Measurements from ENCODE around the gene GPR143.
"Not testable (repeated sequence)": the region's sequence is repeated elsewhere in the genome, so short reads cannot be mapped to it uniquely, and the experiment has no call there.

Gene GPR143

DNA sequence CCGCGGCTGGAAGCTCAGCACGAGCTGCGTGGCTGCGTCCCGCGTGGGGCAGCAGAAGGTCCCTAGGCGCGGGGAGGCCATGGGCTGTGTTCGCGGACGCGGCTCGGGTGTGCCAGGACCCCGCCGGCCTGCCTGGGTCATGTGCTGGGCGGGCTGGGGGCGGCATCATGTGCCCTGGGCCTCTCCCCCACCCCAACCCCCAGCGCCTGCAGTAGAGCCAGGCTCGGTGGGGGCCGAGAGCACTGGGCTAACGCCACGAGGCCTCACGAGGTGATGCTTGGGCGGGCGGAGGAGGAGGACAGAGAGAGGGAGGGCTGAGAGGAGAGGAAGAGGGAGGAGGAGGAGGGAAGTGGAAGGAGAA is at the start of gene GPR143:
Gene GPR143, minus strand, starts transcription at position 111 of the 361 bp plus-strand sequence. Its CDS starts 30 bp downstream, at position 81.
- no peak for DNase-seq

- not testable (repeated sequence) for DNase-seq
These were observed 45.4 kb upstream of the GPR143 start for GRCh38 chrX:9811086-9811485.

GRCh38 chrX:9809876-9810275 is 44.2 kb upstream of the GPR143 start:
- DNase-seq: not testable (repeated sequence)

GRCh38 chrX:9807355-9808182 is 41.9 kb upstream of the GPR143 start:
- no peak for DNase-seq

DNA sequence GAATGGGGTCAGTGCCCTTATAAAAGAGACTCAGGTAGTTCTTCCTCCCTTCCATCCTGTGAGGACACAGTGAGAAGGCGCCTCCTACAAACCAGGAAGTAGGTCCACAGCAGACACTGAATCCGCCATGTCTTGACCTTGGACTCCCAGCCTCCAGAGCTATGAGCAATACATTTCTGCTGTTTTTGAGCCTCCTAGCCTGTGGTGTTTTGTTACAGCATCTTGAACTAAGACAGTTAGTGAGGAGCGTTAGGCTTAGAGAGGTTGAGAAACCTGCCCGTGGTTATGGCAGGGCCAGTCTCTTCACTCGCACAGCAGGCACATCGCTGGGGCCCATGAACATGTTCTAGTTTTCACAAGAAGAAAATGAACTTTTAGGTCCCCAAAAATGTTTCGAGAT is 40.3 kb upstream of the GPR143 start:
- DNase-seq: no peak

GRCh38 chrX:9804444-9804843 is 38.8 kb upstream of the GPR143 start:
- no peak for DNase-seq

DNA sequence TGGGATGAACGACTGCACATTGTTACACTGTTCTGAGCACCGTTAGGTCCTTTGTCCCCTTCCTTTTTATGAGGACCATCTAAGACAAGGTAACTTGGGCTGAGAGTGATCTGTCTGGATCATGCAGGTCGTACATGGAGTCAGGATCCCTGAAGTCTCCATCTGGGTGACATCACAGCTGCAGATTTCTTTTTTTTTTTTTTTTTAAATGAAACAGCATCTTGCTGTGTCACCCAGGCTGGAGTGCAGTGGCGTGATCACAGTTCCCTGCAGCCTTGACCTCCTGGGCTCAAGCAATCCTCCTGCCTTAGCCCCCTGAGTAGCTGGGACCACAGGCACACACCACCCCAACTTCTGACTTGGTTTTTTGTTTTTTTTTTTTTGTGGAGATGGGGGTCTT is 37.1 kb upstream of the GPR143 start:
- no peak for DNase-seq

DNA sequence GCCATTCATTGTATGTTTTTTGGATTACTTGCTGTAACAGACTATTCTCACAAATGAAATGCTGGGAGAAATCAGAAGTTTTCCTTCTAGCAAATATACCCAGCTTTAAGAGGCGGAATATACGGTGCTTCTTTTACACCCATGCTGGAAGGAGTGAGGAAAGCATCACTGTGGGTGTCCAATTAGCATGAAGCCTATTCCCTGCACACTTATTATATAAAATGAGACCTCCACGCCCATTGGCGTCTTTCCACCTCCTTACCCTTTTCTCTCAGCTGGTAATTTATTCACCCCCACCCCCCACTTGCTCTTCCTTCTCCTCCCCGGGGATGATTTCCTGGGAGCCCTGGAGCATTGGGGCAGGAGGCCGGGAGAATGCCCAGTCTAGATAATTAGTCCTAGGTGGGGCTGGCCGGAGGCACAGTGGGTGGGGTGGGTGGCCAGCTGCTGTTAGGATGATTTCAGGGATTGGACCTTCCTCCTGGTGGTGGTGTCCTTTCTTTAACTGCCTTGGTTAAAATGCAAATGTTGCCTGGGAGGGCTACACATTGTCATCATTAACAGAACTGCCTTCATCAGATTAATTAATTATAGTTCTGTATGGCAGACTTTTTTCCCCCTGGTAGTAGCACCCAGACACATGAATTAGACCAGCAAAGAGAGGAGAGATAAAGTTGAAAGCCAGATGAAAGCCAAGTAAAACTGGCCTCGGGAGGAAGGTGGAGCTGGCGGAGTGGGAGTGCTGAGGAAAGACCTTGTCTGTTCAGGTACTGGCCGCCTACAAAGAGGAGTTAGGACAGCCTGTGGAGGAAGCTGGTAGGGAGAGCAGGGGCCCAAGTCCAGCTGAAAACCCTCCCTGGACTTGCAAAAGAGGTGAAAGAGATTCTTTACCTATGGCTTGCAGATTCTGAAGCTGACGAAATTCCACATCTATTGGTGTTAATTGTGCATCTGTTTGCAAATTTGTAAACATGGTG is 32.0 kb upstream of the GPR143 start:
- no peak for DNase-seq

DNA sequence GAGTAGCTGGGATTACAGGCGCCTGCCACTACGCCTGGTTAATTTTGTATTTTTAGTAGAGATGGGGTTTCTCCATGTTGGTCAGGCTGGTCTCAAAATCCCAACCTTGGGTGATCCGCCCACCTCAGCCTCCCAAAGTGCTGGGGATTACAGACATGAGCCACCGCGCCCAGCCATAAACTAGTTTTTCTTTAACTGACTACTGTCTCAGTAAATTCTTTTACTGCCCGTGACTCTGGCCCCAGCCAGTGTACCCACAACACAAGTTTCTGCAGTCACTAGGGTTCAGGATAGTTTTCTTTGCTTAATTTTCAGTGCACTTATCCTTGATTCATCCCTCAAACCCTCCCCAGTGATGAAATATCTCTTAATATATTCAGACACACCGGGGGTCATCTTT is 28.8 kb upstream of the GPR143 start:
- no peak for DNase-seq

DNA sequence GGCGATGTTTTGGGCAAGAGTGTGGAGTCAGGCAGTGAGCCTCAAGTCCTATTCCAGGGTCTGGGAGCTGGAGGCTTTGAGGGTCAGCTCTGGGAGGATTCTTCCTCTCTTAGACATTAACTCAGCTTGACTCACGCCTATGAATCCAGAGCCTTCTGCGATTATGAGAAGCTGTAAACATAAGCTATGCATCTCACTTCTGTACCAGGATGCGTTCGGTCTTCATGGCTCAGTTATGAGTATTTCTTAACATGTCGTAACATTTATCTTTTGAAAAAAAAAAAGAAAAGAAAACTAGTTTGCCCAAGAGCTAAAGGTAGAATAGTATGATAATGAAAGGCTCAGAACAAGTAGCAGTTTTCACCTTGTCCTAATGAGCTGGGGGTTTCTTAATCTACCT is 25.2 kb upstream of the GPR143 start:
- no peak for DNase-seq

DNA sequence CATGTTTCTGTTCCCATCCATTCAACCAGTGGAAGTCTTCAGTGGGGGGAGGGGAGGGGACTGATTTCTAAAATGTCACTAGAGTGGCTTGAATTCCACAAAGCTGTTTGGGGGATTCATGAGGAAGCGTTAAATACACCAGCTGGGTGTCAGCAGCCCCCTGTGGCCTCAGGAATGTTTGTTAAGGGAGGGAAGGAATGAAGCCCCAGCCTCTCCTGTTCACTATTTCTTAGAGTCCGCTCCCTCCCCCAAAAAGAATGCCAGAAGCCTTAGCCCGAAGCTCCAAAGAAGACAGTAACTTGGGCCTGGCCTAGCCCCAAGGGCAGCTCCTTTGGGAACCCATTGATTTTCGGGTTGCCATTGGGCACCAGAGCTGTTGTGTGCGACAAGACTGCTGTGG is 23.9 kb upstream of the GPR143 start:
- no peak for DNase-seq

DNA sequence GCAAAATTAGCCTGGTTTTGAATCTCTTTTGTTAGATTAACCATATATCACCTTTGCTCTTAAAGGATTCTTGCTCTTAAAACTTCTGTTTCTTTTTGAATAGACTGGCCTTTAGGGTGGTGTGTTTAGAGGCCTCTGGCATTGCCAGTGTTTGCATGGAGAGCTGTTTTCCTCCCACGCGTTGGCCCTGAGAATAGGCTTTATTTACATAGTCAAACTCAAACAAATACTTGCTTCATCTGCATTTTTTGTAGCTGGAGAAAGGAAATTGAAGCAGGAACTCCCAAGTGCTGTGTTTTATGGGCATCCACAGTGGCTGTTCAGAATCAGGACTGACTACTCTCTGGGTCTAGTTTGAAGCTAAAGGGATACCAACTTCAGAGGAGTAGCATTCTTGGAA is 23.3 kb upstream of the GPR143 start:
- DNase-seq: no peak

DNA sequence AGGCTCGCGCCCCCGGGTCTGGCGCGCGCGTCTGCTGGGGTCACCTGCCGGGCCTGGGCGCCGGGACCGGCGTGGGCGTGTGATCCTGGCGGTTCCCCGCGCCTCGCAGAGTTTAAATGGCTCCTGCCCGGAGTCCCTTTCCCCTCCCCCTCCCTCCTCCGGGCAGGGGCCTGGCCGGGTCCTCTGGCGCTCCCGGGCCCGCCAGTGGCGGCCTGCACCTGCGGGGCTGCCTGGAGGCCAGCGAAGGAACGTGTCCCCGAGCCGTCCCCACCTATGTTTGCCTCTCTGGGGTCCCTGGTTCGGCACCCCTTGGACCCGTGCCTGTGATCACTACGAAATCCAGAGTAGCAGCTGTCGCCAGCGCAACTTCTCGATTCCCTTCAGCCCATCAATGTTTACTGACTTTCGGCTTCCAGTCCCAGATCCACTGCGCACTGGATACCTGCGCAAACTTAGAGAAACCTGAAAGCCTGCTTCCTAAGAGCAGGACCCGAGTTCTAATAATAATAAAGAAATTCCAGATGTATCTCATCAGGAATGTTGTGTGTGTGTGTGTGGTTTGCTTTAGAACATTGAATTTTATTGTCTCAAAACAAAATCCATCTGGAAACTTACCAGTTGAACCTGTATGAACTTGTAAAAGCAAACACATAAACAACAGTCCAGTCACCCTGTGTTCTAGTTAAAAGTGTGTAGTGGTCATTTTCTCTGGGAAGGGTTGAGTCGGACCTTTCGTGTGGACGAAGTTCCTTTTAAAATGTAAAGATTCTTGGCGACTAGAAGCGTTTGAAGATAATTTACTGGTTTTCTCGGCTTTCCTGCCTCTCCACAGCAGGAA is 21.4 kb upstream of the GPR143 start:
- DNase-seq: no peak

GRCh38 chrX:9785944-9786797 is 20.5 kb upstream of the GPR143 start, which contains the start of gene SHROOM2:
Gene SHROOM2 (plus strand): TSS chrX:9786429. CDS start chrX:9786546, 117 bp downstream.
- DNase-seq: peak in 1 of 3 donors; percentile 1

DNA sequence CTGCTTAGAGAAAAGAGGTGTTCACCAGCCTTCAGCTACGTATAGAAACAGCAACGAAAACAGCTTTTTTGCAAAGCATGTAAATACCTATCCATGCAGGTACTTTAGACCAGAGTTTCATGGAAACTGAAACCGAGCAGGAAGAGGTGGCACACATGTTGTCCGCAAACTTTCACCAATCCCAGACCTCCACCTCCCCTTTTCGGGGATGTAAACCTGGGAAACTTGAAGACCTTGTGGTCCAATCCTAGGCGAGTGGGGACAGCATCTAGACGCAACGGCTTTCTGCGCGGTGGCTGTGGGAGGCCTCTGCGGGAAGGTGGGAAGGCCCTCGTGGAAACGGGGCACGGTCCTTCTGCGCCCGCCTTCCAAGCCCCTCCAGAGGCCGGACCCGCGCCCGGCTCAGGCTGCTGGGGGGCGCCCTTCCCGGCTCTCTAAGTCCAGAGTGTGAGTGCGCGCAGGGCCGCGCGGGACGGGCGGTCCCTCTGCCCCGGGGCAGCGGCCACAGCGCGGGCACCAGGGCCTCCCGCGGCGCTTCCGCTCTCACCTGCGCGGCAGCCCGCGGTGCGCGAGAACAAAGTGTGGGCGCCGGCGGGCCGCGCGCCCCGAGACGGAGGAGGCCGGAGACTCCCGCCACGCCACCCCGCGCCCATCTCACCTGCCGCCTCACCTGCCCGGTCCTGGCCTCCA is 19.8 kb upstream of the GPR143 start:
- no peak for DNase-seq

- no peak for DNase-seq
These were observed 18.7 kb upstream of the GPR143 start for GRCh38 chrX:9784332-9784731.

GRCh38 chrX:9781941-9782340 is 16.3 kb upstream of the GPR143 start:
- DNase-seq: no peak

DNA sequence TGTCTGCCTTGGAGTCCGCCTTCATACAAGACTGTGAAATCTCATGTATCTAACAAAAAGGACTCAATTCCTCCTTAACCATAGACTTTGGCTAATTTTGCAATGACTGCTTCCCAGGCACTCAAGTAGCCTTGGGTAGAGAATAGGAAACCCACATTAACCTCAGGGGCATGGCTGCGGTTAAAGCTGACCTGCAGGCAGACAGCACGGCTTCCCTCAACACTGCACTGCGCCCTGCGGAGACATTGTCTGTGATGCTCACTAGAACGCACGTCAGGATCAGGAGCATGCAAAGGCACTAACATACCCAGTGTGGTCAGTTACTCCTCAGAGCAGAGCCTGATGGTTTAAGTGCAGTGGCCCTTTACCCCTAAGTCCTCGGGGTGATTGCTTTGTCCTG is 10.3 kb upstream of the GPR143 start:
- no peak for DNase-seq

DNA sequence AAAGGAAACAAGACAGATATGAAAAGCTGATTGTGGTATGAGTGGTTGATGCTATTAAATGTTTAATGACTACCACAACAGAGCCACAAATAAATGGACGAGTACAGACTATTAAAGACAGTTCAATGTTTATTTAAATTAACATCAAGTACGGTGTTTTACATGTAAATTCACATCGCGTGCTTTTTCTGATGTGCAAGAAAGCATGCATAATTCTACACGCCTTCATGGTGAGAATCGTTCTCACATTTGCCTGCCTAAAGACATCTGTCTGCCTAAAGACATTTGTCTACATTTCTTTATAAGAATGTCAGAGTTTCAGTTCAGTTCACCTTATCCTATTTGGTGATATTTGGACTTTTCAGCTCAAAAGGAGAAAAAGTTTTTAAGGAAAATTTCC is 7.3 kb upstream of the GPR143 start:
- no peak for DNase-seq

GRCh38 chrX:9770319-9770718 is 4.7 kb upstream of the GPR143 start:
- no peak for DNase-seq

DNA sequence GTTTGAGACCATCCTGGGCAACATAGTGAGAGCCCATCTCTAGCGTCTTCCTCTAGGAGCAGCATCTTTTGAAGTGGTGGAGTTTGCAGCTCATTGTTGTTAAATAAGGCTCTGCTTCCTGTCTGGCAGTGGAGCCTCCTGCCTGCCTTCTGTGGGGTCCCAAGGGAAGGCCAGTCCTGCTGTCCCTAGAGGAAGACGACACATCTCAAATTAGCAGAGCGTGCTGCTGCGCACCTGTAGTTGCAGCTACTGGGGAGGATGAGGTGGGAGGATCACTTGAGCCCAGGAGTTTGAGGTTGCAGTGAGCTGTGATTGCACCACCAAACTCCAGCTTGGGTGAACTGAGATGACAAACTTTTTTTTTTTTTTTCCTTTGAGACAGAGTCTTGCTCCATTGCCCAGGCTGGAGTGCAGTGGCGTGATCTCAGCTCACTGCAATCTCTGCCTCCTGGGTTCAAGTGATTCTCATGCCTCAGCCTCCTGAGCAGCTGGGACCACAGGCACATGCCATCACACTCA is 2.7 kb upstream of the GPR143 start:
- not testable (repeated sequence) for DNase-seq

Data from suppressor macrophage treated with lipopolysaccharide for 1 hour (primary cell).